Measurements from ENCODE around the gene POMGNT1. TPM values are rescaled to one million over a fixed set of nuclear protein-coding genes. Genes with fewer than 3 reads are reported as not detected.
"Not testable (repeated sequence)": the region's sequence is repeated elsewhere in the genome, so short reads cannot be mapped to it uniquely, and the experiment has no call there.

Gene POMGNT1
- total RNA-seq, 1 donor from 2014 or later: 54.8 TPM

GRCh38 chr1:46242918-46243317 is 44.7 kb upstream of the POMGNT1 start:
- no peak for DNase-seq (ENCODE audit: low read depth)
- no peak for TF ChIP-seq CTCF (IDR thresholded peaks at IDR 0.05; ENCODE audit: insufficient read depth, low read length, severe bottlenecking)
- H3K4me3 ChIP-seq (ENCODE audit: low read depth, low read length): no peak overlapping the region
- no peaks in the 10 kb centered on the region for H3K27me3 ChIP-seq (ENCODE audit: control insufficient read depth, insufficient read depth, low read length)
- no peak for FAIRE-seq
- no peaks in the 10 kb centered on the region for H3K36me3 ChIP-seq (ENCODE audit: control insufficient read depth, insufficient read depth, low read length)

GRCh38 chr1:46241733-46242132 is 43.5 kb upstream of the POMGNT1 start:
- H3K36me3 ChIP-seq (ENCODE audit: control insufficient read depth, insufficient read depth, low read length); DNase-seq (ENCODE audit: low read depth); H3K4me3 ChIP-seq (ENCODE audit: low read depth, low read length); FAIRE-seq; H3K27me3 ChIP-seq (ENCODE audit: control insufficient read depth, insufficient read depth, low read length): not testable (repeated sequence)

- DNase-seq (ENCODE audit: low read depth): peak; percentile 10
- H3K27me3 ChIP-seq (ENCODE audit: control insufficient read depth, insufficient read depth, low read length); FAIRE-seq; H3K4me3 ChIP-seq (ENCODE audit: low read depth, low read length); H3K36me3 ChIP-seq (ENCODE audit: control insufficient read depth, insufficient read depth, low read length): not testable (repeated sequence)
Measured at GRCh38 chr1:46238865-46239264, 40.6 kb upstream of the POMGNT1 start.

GRCh38 chr1:46236882-46237281 is 38.6 kb upstream of the POMGNT1 start:
- no peak for TF ChIP-seq CTCF (IDR thresholded peaks at IDR 0.05; ENCODE audit: insufficient read depth, low read length, severe bottlenecking)
- DNase-seq (ENCODE audit: low read depth) (no peak), FAIRE-seq (no peak)
- H3K36me3 ChIP-seq (ENCODE audit: control insufficient read depth, insufficient read depth, low read length): no peaks in the 10 kb centered on the region
- H3K4me3 ChIP-seq (ENCODE audit: low read depth, low read length): no peak overlapping the region
- no peaks in the 10 kb centered on the region for H3K27me3 ChIP-seq (ENCODE audit: control insufficient read depth, insufficient read depth, low read length)

- not testable (repeated sequence) for H3K4me3 ChIP-seq (ENCODE audit: low read depth, low read length); DNase-seq (ENCODE audit: low read depth); FAIRE-seq
Measured at GRCh38 chr1:46231231-46231630, 33.0 kb upstream of the POMGNT1 start.

GRCh38 chr1:46224966-46225365 is 26.7 kb upstream of the POMGNT1 start:
- no peak for FAIRE-seq
- no peak for TF ChIP-seq CTCF (IDR thresholded peaks at IDR 0.05; ENCODE audit: insufficient read depth, low read length, severe bottlenecking)
- Histone ChIP-seq H3K36me3 (ENCODE audit: control insufficient read depth, insufficient read depth, low read length) (peaks cover 3% of the 10 kb centered on the region), H3K27me3 (ENCODE audit: control insufficient read depth, insufficient read depth, low read length) (no peaks in the 10 kb centered on the region), H3K4me3 (ENCODE audit: low read depth, low read length) (no peak overlapping the region)
- DNase-seq (ENCODE audit: low read depth): no peak

More at GRCh38 chr1:46231231-46231630, 33.0 kb upstream of the POMGNT1 start:
- not testable (repeated sequence) for H3K27me3 ChIP-seq (ENCODE audit: control insufficient read depth, insufficient read depth, low read length); H3K36me3 ChIP-seq (ENCODE audit: control insufficient read depth, insufficient read depth, low read length)

GRCh38 chr1:46223472-46223943 is 25.3 kb upstream of the POMGNT1 start:
- H3K36me3 ChIP-seq (ENCODE audit: control insufficient read depth, insufficient read depth, low read length): peaks cover 7% of the 10 kb centered on the region
- TF ChIP-seq CTCF (IDR thresholded peaks at IDR 0.05; ENCODE audit: insufficient read depth, low read length, severe bottlenecking): peak; percentile 86
- H3K27me3 ChIP-seq (ENCODE audit: control insufficient read depth, insufficient read depth, low read length): no peaks in the 10 kb centered on the region
- H3K4me3 ChIP-seq (ENCODE audit: low read depth, low read length): no peak overlapping the region
- DNase-seq (ENCODE audit: low read depth): peak; percentile 89
- no peak for FAIRE-seq

GRCh38 chr1:46223055-46223454 is 24.8 kb upstream of the POMGNT1 start:
- DNase-seq (ENCODE audit: low read depth); FAIRE-seq; H3K4me3 ChIP-seq (ENCODE audit: low read depth, low read length); H3K36me3 ChIP-seq (ENCODE audit: control insufficient read depth, insufficient read depth, low read length); H3K27me3 ChIP-seq (ENCODE audit: control insufficient read depth, insufficient read depth, low read length): not testable (repeated sequence)

All from bronchial epithelial cell (primary cell).